Activated T-cell treated with anti-CD3 and anti-CD28 coated beads for 48 hours (primary cell): Measurements from ENCODE around the gene ZKSCAN1.
"Not testable (repeated sequence)": the region's sequence is repeated elsewhere in the genome, so short reads cannot be mapped to it uniquely, and the experiment has no call there.

Experiments used
- DNase-seq: peaks from one replicate; pipeline ENCODE4 v3.0.0-alpha.2; 2020; ENCODE audit warnings: low read depth

ZKSCAN1 gene

GRCh38 chr7:100003711-100004661, 11.4 kb upstream of the ZKSCAN1 start:
- no peak for DNase-seq

- no peak for DNase-seq
Measured at GRCh38 chr7:100007887-100008286, 7.5 kb upstream of the ZKSCAN1 start.

GRCh38 chr7:100008525-100008924, 6.9 kb upstream of the ZKSCAN1 start:
- DNase-seq, result no peak

DNA sequence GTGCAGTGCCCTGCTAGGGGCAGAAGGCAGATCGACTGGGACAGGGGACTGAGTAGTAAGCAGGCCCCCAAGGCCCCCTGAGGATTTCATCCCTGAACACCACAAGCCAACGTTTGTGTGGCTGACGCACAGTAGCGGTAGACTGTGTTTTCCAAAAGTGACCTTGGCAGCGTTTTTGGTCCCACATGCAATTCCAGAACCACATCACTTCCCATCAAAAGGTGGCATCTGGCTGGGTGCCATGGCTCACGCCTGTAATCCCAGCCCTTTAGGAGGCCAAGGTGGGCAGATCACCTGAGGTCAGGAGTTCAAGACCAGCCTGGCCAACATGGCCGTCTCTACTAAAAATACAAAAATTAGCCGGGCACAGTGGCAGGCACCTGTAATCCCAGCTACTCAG, 5.4 kb upstream of the ZKSCAN1 start:
- DNase-seq, result not testable (repeated sequence)

DNA sequence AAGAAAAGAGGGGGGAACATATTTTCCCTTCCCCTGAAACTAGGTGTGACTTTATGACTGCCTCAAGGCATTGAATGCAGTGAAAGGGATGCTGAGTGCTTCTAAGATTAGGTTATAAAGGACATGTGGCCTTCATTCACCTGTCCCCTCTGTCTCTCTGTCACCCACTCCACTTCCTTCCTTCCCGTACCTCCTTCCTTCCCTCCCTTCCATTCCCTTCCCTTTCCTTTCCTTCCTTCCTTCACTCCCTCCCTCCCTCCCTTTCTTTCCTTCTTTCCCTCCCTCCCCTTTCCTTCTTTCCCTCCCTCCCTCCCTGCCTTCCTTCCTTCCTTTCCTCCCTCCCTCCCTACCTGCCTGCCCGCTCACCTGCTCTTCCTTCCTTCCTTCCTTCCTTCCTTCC, 4.5 kb upstream of the ZKSCAN1 start:
- no peak for DNase-seq

DNA sequence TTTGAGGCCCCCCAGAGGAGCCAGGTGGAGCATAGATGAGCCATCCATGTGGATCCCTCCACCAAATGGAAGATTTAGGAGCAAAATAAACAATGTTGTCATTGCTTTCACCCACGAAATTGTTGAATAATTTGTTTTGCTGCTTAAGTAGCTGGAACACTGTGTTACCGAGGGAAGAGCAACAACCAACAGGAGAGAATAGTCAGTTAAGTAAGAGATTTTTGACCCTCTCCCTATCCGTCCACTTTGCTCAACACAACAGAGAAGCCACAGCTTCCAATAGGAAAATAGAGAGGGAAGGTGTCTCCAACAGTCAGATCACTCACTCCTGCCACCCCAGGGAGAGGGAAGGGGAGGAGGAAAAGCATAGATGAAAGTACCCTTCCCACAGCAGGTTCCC, 3.9 kb upstream of the ZKSCAN1 start:
- no peak for DNase-seq

- not testable (repeated sequence) for DNase-seq
Measured at GRCh38 chr7:100012385-100013327, 2.7 kb upstream of the ZKSCAN1 start.

DNA sequence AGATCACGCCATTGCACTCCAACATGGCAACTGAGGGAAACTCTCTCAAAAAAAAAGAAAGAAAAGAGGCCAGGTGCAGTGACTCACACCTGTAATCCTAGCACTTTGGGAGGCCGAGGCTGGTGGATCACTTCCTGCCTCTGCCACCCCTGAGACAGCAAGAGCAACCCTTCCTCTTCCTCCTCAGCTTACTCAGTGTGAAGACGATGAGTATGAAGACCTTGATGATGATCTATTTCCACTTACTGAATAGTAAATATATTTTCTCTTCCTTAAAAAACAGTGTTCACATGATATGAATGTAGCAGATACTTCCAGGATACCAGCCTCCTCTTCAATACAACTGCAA, 2.1 kb upstream of the ZKSCAN1 start:
- peak; percentile 25 for DNase-seq

DNA sequence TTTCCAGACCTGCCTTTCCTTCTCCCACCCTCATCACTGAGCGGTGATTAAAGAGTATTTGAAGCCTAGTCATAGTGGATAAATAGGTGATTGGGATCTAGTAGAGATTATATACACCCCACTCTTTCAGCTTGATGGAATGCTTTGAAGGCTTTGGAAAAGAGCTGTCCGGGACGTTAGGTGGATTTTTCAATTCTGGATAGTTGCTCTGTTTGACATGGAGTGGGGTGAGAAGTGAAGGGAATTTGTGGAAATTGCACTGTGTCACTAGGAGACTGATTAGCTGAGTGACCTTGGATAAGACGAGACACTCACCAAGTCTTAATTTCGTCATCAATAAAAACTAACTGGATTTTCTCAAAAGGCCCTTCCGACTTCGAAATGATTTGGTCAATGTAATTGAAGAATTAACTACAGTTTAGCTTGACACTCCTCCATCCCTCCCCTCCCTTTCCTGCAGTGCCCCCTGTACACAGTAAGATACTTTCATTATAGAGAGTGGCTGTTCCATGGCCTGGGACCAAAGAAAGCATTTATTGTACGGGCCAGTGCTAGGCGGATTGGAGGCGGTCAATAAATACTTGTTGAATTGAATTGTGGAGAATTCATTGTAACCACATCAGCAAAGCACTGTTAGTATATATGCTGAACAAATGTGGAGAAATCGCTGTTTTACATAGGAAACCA, 962 bp downstream of the ZKSCAN1 start:
- DNase-seq, result no peak

DNA sequence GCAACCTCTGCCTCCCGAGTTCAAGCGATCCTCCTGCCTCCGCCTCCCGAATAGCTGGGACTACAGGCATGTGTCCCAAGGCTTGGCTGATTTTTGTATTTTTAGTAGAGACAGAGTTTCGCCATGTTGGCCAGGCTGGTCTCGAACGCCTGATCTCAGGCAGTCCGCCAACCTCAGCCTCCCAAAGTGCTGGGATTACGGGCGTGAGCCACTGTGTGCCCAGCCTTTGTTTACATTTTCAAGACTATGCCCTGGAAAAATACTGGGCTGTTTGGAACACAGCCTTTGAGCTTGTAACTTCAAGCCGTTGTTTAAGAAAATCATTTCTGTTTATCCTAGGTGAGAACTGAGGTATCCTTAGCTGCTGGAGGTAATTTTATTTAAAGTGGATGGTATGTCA, 1.9 kb downstream of the ZKSCAN1 start:
- DNase-seq, result no peak

DNA sequence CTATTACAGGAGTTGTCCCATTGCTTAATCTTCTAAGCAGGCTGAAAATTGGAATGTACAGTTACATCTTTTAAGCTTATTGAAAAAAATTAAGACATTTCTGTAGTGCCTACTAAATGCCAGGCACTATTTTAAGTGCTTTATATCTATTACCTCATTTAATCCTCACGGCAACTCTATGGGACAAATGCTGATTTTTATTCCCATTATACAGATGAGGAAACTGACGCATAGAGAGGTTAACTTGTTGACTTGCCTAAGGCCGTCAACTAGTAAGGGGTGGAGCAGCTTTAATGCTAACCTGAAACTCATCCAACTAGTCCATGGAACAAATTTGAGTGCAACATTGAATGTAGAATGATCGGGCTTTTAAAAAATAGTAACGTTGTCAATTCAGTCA, 2.5 kb downstream of the ZKSCAN1 start:
- no peak for DNase-seq

GRCh38 chr7:100019908-100020307, 4.5 kb downstream of the ZKSCAN1 start:
- no peak for DNase-seq

GRCh38 chr7:100021297-100021696, 5.9 kb downstream of the ZKSCAN1 start:
- no peak for DNase-seq

DNA sequence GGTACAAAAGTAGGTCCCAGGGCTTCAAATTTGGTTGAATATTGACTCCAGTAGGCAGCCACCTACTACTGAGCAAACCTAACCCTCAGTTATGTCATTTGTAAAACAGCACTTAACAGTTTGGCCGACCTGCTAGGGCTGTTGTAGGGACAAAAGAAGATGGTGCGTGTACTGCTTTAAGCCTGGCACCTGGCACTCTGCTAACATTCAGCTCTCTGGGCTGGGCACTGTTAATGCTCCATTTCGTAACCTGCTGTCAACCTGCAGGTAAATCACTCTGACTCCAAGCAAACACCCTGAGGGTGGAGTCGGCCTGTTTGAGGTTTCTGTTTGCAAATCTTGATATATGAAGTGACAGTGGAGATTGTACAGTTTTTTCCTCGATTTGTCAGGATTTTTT, 7.2 kb downstream of the ZKSCAN1 start:
- no peak for DNase-seq

- no peak for DNase-seq
Measured at GRCh38 chr7:100023526-100023925, 8.1 kb downstream of the ZKSCAN1 start.

DNA sequence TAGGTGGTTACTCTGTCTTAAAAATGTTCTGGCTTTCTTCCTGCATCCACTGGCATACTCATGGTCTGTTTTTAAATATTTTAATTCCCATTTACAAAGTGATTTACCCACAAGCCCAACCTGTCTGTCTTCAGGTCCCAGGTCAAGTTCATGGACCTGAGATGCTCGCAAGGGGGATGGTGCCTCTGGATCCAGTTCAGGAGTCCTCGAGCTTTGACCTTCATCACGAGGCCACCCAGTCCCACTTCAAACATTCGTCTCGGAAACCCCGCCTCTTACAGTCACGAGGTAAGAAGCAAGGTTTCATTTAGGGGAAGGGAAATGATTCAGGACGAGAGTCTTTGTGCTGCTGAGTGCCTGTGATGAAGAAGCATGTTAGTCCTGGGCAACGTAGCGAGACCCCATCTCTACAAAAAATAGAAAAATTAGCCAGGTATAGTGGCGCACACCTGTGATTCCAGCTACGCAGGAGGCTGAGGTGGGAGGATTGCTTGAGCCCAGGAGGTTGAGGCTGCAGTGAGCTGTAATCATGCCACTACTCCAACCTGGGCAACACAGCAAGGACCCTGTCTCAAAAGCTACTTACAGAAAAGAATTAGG, 8.7 kb downstream of the ZKSCAN1 start:
- no peak for DNase-seq

DNA sequence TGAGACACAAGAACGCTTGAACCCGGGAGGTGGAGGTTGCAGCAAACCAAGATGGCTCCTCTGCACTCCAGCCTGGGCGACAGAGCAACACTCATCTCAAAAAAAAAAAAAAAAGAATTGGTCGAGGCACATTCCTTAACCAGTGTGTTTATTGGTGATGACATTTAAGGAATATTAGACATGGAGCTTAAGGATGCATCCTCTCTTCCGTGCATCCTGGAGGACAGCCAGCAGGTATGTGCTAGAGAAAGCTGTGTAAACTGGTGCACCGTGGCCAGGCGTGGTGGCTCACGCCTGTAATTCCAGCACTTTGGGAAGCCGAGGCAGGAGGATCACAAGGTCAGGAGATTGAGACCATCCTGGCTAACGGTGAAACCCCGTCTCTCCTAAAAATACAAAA, 11.8 kb downstream of the ZKSCAN1 start:
- DNase-seq, result no peak

GRCh38 chr7:100029596-100029995, 14.2 kb downstream of the ZKSCAN1 start:
- DNase-seq, result no peak

GRCh38 chr7:100033526-100033925, 18.1 kb downstream of the ZKSCAN1 start:
- DNase-seq, result no peak

DNA sequence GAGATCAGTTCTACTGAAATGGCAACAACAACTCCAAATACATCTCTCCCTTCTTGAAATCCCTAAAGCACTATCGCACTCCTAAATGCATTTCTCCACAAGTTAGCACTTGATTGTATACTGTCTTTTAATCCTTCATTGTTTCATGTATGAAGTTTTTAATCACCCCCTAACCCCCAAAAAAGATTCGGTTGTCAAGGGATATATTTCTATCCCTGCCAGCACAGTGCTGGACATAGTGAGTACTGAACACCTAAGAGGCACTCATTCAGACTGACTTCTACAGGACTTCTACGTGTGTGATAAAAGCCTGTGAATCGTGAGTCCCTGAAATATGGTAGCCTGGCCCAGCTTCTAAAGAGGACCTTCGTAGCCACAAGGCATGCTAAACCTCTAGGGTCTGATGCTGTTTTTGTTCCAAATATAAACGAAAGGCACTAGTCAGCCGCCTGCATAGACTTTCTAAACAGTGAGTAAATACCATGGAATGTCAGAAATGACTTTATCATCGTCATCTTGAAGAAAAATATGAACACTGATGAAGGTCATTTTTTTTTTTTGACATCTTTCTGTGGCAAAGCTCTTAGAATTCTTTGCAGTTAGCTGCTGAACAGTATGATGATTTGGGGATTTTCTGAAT, 19.6 kb downstream of the ZKSCAN1 start:
- DNase-seq, result no peak

DNA sequence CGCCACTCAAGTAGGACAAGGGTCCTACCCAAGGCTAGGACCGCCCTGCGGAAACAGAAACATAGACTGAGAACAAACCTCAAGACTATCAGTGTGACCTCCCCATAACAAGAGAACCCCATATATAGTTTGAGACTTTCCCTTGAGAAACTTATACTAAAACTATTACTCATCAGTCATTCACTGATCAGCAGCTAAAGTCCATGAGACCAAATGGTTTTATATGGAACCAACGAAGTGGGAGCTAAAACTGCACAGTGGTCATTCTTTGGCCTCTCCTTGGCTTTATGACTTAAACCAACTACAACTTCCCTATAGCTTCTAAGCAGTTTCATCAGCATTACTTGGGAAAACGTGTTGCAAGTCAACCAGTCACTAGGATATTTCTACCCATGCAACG, 20.5 kb downstream of the ZKSCAN1 start:
- DNase-seq, result no peak
